HG03342 (cell line): ENCODE results near the gene DCBLD2.
"Not testable (repeated sequence)": the region's sequence is repeated elsewhere in the genome, so short reads cannot be mapped to it uniquely, and the experiment has no call there.

Experiments
- ATAC-seq: cut with Tn5 transposase; IDR thresholded peaks from one replicate; pipeline ENCODE4 v1.9.1; 2021; ENCODE audit warnings: mild to moderate bottlenecking, moderate library complexity; ENCODE audit not compliant: unreplicated experiment

Gene DCBLD2

DNA sequence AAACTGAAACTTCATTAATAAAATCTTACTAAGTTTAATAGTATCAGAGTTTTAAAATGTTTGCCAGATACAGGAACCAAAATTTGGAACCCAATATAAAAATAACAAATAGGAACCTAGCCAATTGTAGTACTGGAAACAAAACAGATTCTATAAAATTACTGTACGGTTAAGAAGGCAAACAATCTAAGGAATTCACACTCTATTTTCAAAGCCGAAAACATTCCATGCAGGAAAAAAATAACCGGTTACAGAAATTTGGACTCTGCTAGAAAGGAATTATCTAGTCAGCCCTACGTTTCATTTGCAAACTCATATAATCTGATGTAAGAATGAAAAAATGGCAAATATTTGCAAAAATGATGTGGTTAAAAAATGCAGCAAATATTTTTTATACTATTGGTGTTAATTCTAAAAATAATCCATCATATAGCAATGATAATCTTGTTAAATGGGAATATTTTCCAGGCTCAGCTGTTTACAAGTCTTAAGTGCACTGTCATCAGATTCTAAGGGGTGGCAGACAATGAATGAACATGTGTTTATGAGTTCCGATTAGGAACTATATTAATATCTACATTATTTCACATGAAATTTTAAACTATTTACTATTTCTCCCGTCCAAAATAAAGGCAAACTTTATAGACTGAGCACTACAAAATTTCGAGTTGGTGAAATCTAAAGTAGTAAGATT is 58.1 kb downstream of the DCBLD2 start:
- no peak for ATAC-seq

DNA sequence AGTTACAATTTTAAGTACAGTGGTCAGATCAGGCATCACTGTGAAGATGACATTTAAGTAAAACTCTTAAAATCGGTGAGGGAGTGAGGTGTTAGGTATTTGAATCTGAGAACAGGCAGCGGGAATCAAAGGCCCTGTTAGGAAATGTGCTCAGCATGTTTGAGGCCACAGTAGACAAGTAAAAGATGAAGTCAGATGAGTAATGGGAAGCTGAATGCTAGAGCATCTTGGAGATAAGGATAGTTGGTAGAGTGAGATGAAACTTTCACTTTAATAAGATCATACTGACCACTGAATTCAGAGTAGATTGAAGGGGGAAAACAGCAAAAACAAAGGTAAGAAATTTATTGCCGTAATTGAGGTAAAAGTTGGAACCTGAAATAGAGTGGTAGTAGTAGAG is 61.6 kb downstream of the DCBLD2 start:
- no peak for ATAC-seq

DNA sequence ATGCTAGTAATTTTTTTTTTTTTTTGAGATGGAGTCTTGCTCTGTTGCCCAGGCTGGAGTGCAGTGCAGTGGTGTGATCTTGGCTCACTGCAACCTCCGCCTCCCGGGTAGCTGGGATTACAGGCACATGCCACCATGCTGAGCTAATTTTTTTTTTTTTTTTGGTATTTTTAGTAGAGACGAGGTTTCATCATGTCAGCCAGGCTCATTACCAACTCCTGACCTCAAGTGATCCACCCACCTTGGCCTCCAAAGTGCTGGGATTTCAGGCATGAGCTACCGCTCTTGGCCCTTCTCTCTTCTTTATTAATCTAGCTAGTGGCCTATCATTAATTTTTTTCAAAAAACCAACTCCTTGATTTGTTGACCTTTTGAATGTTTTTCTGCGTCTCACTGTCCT is 70.4 kb downstream of the DCBLD2 start:
- not testable (repeated sequence) for ATAC-seq

DNA sequence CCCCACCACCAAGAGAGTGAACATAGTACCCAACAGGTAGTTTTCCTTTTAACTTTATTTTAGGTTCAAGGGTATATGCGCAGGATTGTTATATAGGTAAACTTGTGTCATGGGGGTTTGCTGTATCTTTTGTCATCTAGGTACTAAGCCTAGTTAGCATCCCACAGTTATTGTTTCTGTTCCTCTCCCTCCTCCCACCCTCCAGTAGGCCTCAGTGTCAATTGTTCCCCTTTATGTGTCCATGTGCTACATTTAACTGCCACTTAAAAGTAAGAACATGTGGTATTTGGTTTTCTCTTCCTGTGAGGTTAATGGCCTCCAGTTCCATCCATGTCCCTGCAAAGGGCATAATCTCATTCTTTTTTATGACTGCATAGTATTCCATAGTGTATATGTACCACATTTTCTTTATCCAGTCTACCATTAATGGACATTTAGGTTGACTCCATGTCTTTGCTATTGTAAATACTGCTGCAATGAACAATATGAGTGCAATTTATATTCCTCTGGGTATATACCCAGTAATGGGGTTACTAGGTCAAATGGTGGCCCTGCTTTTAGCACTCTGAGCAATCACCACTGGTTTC is 72.2 kb downstream of the DCBLD2 start:
- no peak for ATAC-seq

DNA sequence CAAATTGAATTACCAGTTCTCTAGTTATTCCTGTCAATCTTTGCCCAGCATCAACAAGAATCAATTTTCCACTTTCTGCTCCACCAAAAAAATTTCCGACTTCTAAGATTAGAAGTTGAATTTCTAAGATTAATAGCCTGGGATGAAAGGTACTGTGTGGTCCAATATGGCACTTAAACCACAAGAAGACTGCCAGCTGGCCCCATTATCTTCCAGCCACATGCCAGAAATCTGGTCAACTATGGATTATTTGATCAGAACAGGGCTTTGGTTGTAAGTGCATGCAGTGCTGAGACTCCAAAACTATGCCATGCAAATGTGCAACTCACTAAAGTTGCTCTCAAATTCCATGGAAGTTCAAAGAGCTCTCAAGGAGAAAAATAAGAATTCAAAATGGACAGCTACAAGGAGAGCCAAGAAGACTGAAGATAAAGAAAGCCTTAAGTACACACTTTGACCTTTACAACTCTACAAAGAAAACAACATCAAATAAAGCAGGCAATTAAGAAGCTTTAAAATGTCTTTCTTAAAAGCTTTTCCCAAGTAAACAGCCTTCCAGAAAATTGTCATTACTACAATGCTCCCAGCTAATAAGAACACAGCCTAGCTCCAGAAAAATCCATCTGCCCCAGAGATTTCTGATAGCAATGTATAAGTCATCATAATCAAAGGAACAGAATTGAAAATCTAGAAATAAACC is 74.1 kb downstream of the DCBLD2 start:
- no peak for ATAC-seq

DNA sequence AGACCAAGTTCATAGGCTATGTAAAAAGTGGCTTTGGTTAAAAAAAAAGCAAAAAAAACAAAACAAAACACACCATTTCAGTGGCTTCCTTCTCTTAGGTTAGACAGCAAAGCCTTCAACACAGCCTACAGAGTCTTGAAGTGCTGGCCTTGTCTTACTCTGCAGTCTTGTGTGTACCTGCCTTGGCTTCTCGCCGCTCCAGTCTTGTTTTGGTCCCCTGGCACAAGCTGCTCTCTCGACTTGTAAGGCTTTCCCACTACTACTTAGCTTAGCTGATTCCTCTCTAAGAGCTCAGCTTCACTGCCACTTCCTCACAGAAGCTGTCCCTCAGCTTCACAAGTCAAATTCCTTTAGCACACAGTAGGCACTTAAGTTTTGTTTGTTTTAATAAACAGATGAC is 75.4 kb downstream of the DCBLD2 start:
- ATAC-seq = no peak

DNA sequence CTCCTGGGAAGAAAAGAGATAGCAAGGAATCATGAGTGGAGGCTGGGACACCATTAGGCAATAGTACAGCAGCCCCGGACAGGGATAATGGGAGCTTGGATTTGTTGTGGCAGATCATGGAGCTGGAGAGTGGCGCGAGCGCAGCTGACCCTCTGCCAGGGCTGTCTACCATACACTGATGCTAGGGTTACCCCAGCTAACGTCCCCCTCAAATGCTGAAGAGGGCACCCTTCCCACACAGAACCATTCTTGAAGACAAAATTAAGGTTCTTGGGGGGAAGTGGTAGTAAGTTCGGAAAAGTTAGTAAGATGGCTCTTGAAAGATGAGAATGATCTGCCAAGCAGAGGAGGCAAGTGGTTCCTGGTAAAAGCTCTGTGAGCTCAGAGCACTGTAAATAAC is 77.2 kb downstream of the DCBLD2 start:
- ATAC-seq = no peak

DNA sequence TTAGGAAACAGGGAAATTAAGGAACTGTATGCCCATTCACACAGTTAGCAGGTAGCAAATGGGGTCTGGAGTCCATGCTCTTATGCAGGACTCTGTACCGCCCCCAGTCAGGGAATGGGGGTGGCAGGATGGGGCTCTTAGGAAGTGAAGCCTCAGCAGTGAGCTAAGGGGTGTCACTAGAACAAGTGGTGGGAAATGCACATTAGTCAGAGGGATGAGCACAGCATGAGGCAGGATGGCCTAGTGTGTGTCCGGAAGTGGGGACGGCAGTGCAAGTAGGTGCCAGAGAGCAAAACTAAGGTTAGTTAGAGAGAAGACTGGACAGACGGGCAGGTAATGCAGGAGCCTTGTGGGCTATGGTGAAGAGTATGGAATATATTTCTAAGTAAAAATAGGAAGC is 77.7 kb downstream of the DCBLD2 start:
- ATAC-seq = no peak

DNA sequence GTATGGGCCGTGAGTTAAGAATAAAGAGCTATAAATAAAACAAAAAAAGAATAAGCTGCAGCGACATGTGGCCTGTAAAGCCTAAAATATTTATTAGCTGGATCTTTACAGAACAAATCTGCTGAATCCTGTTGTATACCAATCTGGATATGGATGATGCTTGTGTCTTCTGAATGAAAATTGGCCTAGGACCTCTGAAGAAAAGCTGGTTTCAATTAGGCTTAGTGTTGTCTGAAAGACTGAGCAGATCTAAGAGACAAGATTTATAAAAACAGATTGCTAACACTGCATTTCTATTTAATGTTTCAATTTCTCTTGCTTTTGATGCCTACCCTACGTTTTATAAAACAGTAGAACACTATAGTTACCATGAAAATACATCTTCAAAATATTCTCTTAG is 80.4 kb downstream of the DCBLD2 start:
- ATAC-seq = no peak

DNA sequence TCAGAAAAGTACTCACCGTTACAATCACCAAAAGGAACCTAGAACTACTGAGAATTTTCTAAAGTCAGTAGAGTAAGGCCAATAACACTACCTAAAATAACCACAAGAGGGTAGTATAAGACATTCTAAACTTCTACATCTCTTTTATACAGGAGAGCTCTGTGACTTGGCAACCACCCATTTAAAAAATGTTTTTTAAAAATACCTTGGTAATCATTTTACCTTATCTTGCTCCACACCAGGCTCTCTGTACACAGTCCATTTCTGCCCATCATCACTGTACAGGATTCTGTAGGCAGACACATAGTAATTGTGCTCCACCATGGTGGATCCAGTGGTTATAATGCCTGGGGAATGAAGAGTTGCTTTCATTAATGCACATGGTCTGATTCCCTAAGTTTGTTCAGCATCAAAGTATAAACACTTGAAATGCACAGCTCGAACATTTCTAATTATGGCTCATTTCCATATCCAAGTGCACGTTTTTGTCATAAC is 83.9 kb downstream of the DCBLD2 start:
- ATAC-seq = peak; percentile 85

DNA sequence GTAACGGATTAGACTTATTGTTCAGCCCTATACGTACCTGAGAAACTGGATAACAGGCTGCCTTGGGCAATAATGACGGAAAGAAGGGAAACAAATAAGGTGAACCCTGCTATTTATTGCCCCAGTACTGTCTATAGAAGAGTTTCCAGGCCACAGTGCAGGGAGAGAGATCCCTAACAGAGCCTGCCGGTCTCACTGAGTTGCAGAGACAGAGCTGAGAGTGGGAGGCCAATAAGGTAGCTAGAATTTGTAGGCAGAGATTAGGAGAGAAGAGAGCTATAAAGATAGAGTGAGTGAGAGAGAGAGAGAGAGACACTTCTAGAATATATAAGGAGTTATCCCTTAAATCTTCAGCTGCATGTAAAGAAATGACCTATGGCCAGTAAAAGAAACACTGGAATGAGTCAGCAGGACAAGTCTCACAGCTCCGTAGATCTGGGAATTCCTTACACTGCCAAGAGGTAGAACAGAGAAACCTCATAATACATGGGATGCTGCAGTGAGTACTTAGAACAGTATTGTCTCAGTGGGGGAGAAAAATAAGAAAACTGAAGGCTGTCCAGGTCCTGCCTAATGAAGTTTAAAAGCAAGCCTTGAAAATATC is 86.6 kb downstream of the DCBLD2 start:
- no peak for ATAC-seq

DNA sequence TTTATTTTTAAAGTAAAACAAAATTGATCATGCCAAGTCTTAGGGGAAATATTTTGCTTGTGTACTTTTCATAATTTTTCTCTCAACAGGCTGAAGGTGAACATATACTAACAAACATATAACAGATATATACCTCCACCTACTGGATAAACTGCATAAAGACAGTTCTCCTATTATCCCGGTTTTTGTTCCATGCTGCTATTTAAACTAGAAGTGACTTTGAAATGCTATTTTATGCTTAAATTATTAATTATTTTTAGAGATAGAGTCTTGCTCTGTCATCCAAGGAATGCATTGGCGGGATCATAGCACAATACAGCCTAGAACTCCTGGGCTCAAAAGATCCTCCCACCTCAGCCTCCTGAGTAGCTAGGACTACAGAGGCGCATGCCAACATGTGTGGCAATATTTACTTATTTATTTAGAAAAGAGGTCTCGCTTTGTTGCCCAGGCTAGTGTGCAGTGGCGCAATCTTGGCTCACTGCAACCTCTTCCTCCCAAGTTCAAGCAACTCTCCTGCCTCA is 88.6 kb downstream of the DCBLD2 start:
- peak; percentile 50 for ATAC-seq

DNA sequence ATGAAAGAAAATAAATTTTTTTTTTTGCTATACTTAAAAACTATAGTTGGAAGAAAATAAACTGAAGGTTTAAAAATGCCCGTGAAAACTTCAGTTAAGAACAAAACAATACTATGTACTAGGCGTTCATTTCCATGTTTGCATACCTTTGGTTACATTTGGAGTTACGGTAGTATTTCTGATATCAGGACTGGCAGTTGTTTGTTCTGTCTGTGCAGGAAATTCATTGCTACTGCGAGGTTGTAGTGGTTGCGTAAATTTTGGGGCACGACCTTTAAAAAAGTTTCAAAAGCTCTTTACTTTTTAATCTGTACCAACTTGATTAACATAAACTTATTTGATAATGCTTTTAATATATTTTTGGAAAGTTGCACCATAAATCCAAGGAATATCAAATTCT is 90.4 kb downstream of the DCBLD2 start:
- no peak for ATAC-seq

DNA sequence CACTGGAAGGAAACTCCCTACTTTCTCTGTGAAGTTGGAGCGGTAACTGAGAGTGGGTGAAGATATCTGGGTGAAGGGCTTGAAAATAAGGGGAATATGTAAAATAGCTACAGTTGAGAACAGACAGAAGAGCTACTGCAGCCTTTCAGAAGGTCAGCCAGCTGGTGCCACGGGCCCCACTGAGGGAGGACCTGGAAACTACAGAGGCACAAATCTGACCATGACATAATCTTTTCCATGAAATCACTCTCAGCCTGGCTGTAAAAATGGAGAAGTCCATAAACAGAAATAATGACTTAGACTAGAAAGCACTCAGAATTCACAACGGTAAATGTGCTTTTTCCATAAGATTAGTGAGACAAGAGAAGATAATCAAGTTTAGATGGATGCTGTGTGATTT is 91.9 kb downstream of the DCBLD2 start:
- no peak for ATAC-seq

DNA sequence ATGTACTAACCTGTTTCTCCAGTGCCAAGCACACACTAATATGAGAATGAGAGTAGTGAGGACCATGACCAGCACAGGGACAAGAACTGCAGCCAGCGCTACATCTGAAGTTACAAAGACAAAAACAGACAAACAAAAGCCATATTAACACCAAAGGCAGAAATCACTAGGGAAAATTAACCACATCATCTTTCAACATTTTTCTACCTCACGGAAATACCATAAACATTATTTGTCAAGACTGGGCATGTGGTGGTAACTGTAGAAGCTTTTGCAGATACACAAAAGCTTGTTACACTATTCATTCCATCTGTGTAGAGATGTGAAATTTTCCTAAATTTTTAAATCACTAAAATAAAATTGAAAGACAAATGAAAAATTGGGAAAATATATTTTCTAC is 93.4 kb downstream of the DCBLD2 start:
- ATAC-seq = no peak

DNA sequence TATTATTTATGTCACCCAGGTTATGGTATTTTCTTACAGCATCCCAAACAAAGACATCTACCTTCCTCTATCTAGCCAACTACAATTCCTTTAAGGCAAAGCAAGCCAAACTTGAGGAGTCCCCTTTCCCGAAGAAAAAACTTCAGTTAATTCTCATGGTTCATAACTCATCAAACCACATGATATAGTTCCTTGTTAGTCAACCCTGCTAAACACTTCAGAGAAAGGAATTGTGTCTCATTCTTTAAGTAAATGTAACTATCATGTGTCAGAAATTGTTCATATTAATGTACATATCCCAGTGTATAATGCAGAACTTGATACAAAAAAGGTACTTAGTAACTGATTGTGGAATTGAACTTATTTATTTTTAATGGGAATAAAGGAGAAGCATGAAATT is 93.9 kb downstream of the DCBLD2 start:
- ATAC-seq = no peak

DNA sequence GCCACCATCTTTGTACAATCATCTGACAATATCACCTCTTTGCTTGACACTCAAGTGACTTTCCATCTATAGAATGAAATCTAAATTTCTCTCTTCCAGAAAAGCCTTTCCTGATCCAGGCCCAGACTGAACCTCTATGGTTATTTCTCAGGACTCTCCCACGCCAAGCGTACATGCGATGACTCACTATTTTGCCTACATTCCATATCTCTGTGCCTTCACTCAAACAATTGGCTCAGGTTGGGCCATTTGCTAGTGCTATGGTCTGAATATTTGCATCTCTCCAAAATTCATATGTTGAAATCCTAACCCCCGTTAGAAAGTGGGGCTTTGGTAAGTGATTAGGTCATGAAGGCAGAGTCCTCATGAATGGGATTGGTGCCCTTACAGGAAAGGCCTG is 94.5 kb downstream of the DCBLD2 start:
- no peak for ATAC-seq

DNA sequence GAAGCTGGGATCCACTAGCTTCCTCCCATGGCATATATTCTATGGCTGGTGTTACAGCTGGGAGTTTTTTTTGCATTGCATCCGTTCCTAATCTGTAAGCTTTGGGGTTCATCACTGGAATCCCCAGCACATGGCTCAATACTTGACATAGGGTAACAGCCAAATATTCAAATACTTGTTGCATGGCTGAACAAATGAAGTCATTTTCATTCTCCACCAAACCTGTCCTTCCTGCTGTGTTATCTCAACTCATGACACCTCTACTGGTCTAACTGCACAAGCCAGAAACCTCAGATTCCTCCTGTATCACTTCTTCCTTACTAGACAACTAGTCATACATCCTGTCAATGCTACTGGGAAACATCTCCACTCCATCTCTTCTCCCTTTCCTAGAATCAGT is 95.0 kb downstream of the DCBLD2 start:
- ATAC-seq = peak; percentile 47

DNA sequence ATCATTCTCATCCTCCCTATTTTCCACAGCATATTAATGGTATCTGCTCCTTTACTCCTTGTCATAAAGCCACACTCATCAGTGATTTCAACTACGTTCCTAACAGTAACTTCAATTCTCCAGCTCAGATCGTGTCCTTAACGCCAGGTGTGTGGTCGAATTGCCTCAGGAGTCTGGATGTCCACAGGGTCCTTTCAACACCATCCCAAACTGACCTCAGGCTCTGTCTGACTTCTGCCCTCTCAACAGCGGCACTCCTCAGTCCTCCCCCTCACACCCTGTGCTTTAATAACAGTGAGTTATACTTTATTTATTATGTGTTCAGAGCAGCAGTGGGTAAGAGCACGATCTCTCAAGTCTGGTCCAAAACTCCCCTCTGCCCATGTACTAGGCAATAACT is 95.9 kb downstream of the DCBLD2 start:
- ATAC-seq = no peak

DNA sequence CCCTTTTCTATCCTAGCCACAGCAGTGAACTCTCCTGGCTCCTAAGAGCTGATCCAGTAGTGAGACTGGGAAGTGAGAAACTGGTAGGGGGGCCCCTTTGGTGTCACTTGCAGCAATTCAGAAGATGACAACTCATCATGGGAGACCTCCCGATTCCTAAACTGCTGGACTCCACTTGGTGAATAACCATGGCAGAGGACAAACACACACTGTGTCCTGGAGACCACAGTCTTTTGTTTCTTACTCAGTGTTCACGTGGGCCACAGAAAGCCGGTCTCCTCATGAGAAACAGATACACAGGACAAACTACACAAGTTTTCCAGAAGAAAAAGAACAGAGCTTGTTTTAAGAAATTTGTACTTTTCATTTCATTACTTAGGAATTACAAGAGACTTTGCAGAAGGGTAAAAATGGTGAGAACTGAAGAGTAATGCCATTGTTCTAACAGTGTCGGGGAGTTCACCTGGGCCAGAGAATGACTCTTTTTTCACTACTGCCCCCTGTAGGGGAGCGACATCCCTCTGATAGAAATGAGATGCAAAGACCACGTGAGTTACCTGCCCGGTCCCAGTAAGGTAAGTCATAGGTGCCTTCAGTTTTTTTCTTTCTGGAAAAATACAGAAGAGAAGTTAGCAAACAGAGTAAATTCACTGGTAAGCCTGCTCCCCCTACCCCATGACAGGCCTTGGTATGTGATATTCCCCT is 100.3 kb downstream of the DCBLD2 start:
- no peak for ATAC-seq

DNA sequence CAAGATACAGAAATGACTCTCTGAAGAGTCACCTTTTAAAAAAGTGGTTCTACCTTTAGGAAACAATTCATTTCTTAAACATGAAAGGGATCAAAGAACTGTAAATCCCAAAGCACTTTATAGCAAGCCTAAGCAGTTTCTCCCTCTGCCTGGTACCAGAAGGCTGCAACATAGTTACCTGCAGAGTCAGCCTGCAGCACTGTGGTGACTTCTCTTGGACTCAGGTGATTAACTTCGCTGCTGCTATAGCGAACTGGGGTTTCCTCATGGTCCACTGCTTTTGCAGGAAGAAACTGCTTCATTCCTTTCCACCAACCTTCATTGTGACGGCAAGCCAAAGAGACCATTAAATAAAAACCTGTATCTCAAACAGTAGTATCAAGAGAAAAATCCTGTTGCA is 101.1 kb downstream of the DCBLD2 start:
- ATAC-seq = no peak
